ENCODE data around the gene MRPL23. TPM values are rescaled to one million over a fixed set of nuclear protein-coding genes. Genes with fewer than 3 reads are reported as not detected.

MRPL23 gene
- total and polyA plus RNA-seq, 2 experiments from 2014 or later: 54.0 to 54.8 TPM

DNA sequence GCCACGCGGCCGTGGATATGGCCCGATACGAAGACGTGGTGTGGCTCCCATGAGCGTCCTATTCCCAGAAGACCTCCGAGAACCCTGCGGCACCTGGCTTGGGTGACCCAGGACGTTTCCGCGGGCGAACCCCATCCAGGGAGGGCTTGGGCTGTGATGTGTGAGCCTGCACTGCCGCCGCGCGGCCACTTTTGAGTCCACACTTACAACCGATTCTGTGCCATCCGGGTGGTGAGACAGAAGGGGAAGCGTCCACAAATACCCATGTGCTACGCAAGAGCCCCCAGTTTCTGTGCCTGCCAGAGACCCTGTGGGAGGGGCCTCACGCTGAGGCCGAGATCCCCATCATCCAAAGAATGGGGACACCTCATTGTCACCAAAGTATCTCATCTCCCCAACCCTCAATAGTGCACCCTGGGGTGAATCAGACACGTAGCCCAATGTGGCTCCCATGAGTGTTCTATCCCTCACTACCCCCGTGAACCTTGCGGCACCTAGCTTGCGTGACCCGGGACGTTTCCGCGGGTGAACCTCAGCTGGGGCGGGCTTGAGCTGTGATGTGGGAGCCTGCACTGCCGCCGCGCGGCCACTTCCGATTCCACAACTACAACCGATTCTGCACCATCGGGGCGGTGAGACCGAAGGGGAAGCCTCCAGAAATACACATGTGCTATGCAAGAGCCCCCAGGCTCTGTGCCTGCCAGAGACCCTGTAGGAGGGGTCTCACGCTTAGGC, 55.1 kb downstream of the MRPL23 start:
- H3K79me2 ChIP-seq: no peaks in the 10 kb centered on the region
- DNase-seq (ENCODE audit: low spot score): no peak
- H3K4me1 ChIP-seq (ENCODE audit: insufficient read depth): no peaks in the 10 kb centered on the region

GRCh38 chr11:2002807-2003206, 55.7 kb downstream of the MRPL23 start:
- no CpG with 5 or more reads among the region's 19 CpGs for WGBS (ENCODE audit: low lambda C conversion rate, missing lambda C conversion rate)
- DNase-seq (ENCODE audit: low spot score): no peak

More for the DNA sequence above, 55.1 kb downstream of the MRPL23 start:
- H3K4me3 ChIP-seq: no peak overlapping the region
- H3K9me2 ChIP-seq (replicated peaks; ENCODE audit: insufficient read depth): no peaks in the 10 kb centered on the region
- H3K4me2 ChIP-seq: no peak overlapping the region
- TF ChIP-seq EZH2phosphoT487 (IDR thresholded peaks at IDR 0.05; ENCODE audit: low read depth, severe bottlenecking, unreplicated experiment) (no peak), CTCF (IDR thresholded peaks at IDR 0.05; ENCODE audit: poor library complexity) (no peak), EZH2 (IDR thresholded peaks at IDR 0.05; ENCODE audit: borderline replicate concordance) (no peak)
- H3K27me3 ChIP-seq: no peaks in the 10 kb centered on the region
- no CpG with 5 or more reads among the region's 42 CpGs for WGBS (ENCODE audit: low lambda C conversion rate, missing lambda C conversion rate)
- no peak overlapping the region for H3K27ac ChIP-seq
- H2AFZ ChIP-seq: no peak overlapping the region
- H4K20me1 ChIP-seq (ENCODE audit: insufficient read depth, poor library complexity, severe bottlenecking): no peaks in the 10 kb centered on the region
- no peaks in the 10 kb centered on the region for H3K9me3 ChIP-seq (ENCODE audit: low read depth)
- H3K36me3 ChIP-seq (replicated peaks; ENCODE audit: insufficient read depth, low read depth): no peaks in the 10 kb centered on the region

DNA sequence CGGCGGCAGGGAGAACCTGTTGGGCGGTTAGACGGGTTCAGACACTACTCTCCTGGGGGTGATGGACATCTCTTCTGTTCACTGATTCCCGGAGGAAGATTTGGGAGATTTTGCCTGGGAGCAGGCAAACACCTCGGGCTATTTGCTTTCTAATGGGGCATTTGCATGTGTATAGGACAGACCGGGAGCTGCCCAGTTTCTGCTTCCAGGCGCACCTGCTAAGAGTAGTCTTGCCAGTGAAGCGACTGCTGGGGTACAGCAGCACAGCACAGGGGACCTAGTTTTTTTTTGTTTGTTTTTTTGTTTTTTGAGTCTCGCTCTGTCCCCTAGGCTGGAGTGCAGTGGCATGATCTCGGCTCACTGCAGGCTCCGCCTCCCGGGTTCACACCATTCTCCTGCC, 57.3 kb downstream of the MRPL23 start:
- Histone ChIP-seq H2AFZ (no peak overlapping the region), H3K9me3 (ENCODE audit: low read depth) (no peaks in the 10 kb centered on the region), H3K79me2 (no peaks in the 10 kb centered on the region), H3K4me3 (no peak overlapping the region), H3K36me3 (replicated peaks; ENCODE audit: insufficient read depth, low read depth) (no peaks in the 10 kb centered on the region), H3K4me1 (ENCODE audit: insufficient read depth) (no peaks in the 10 kb centered on the region), H3K4me2 (no peak overlapping the region), H3K27me3 (no peaks in the 10 kb centered on the region), H3K9me2 (replicated peaks; ENCODE audit: insufficient read depth) (no peaks in the 10 kb centered on the region), H4K20me1 (ENCODE audit: insufficient read depth, poor library complexity, severe bottlenecking) (no peaks in the 10 kb centered on the region), H3K27ac (no peak overlapping the region)
- WGBS (ENCODE audit: low lambda C conversion rate, missing lambda C conversion rate): no CpG with 5 or more reads among the region's 13 CpGs
- no peak for TF ChIP-seq CTCF (IDR thresholded peaks at IDR 0.05; ENCODE audit: poor library complexity)
- TF ChIP-seq EZH2 (IDR thresholded peaks at IDR 0.05; ENCODE audit: borderline replicate concordance): no peak
- no peak for TF ChIP-seq EZH2phosphoT487 (IDR thresholded peaks at IDR 0.05; ENCODE audit: low read depth, severe bottlenecking, unreplicated experiment)
- DNase-seq (ENCODE audit: low spot score): no peak

More at GRCh38 chr11:2002807-2003206, 55.7 kb downstream of the MRPL23 start:
- no peak overlapping the region for H3K4me3 ChIP-seq
- H4K20me1 ChIP-seq (ENCODE audit: insufficient read depth, poor library complexity, severe bottlenecking): no peaks in the 10 kb centered on the region
- no peaks in the 10 kb centered on the region for H3K27me3 ChIP-seq
- no peaks in the 10 kb centered on the region for H3K79me2 ChIP-seq
- no peak overlapping the region for H2AFZ ChIP-seq
- H3K36me3 ChIP-seq (replicated peaks; ENCODE audit: insufficient read depth, low read depth): no peaks in the 10 kb centered on the region
- H3K9me3 ChIP-seq (ENCODE audit: low read depth): no peaks in the 10 kb centered on the region
- H3K4me2 ChIP-seq: no peak overlapping the region
- H3K9me2 ChIP-seq (replicated peaks; ENCODE audit: insufficient read depth): no peaks in the 10 kb centered on the region
- H3K4me1 ChIP-seq (ENCODE audit: insufficient read depth): no peaks in the 10 kb centered on the region
- TF ChIP-seq EZH2phosphoT487 (IDR thresholded peaks at IDR 0.05; ENCODE audit: low read depth, severe bottlenecking, unreplicated experiment): no peak
- no peak for TF ChIP-seq EZH2 (IDR thresholded peaks at IDR 0.05; ENCODE audit: borderline replicate concordance)
- no peak for TF ChIP-seq CTCF (IDR thresholded peaks at IDR 0.05; ENCODE audit: poor library complexity)
- H3K27ac ChIP-seq: no peak overlapping the region

MicroRNAs encoded within 50 kb of the gene (microRNA counts, 767-probe panel; counts per million panel counts)
- microRNA hsa-miR-675-5p: not detected

Small RNA genes within 50 kb of the gene (small RNA-seq; reads per million reads assigned to genes)
- gene RF01972: not detected
- not detected for gene RF01973

Other genes starting within 250 kb of the MRPL23 start
- gene IFITM10, start 196.7 kb upstream of the MRPL23 start, total RNA-seq: 1.1 and 1.4 TPM in 2 replicates
- gene IFITM10, start 196.7 kb upstream of the MRPL23 start, polyA plus RNA-seq: 0.89 and 1.9 TPM in 2 replicates
- gene CTSD, start 183.4 kb upstream of the MRPL23 start, total RNA-seq: 507 and 562 TPM in 2 replicates
- gene CTSD, start 183.4 kb upstream of the MRPL23 start, polyA plus RNA-seq: 1,181 and 1,283 TPM in 2 replicates
- gene SYT8, start 112.3 kb upstream of the MRPL23 start, total RNA-seq: 2.6 and 6.3 TPM in 2 replicates
- gene SYT8, start 112.3 kb upstream of the MRPL23 start, polyA plus RNA-seq: 29.2 and 42.1 TPM in 2 replicates
- 0.73 and 2.4 TPM in 2 replicates for gene TNNI2, start 108.4 kb upstream of the MRPL23 start, total RNA-seq
- gene TNNI2, start 108.4 kb upstream of the MRPL23 start, polyA plus RNA-seq: 5.5 and 10.9 TPM in 2 replicates
- 27.1 and 29.9 TPM in 2 replicates for gene LSP1, start 94.2 kb upstream of the MRPL23 start, total RNA-seq
- 41.4 and 47.0 TPM in 2 replicates for gene LSP1, start 94.2 kb upstream of the MRPL23 start, polyA plus RNA-seq
- gene PRR33, start 55.4 kb upstream of the MRPL23 start, total RNA-seq: not detected in 2 replicates
- gene PRR33, start 55.4 kb upstream of the MRPL23 start, polyA plus RNA-seq: 0.29 and 0.47 TPM in 2 replicates
- gene TNNT3, start 27.6 kb upstream of the MRPL23 start, total RNA-seq: 19.2 and 20.6 TPM in 2 replicates
- 29.9 and 41.4 TPM in 2 replicates for gene TNNT3, start 27.6 kb upstream of the MRPL23 start, polyA plus RNA-seq
- 12.4 and 15.8 TPM in 2 replicates for gene H19, start 50.5 kb downstream of the MRPL23 start, total RNA-seq
- gene H19, start 50.5 kb downstream of the MRPL23 start, polyA plus RNA-seq: 3.9 and 26.2 TPM in 2 replicates
- gene IGF2, start 192.1 kb downstream of the MRPL23 start, total RNA-seq: 1,323 and 1,507 TPM in 2 replicates
- 2,911 and 3,175 TPM in 2 replicates for gene IGF2, start 192.1 kb downstream of the MRPL23 start, polyA plus RNA-seq
- gene INS, start 213.9 kb downstream of the MRPL23 start, total RNA-seq: not detected in 2 replicates
- gene INS, start 213.9 kb downstream of the MRPL23 start, polyA plus RNA-seq: not detected in 2 replicates
- 0.92 and 2.6 TPM in 2 replicates for gene TH, start 224.5 kb downstream of the MRPL23 start, total RNA-seq
- 5.6 and 15.3 TPM in 2 replicates for gene TH, start 224.5 kb downstream of the MRPL23 start, polyA plus RNA-seq

Measured in hepatocyte (in vitro differentiated cells).